Fibroblast of the conjunctiva (primary cell): ENCODE measurements around the gene IGF1R.

Source experiments
- DNase-seq: peaks from one replicate; pipeline ENCODE4 v3.0.0-alpha.2; 2010; ENCODE audit warnings: low read depth

IGF1R gene

DNA sequence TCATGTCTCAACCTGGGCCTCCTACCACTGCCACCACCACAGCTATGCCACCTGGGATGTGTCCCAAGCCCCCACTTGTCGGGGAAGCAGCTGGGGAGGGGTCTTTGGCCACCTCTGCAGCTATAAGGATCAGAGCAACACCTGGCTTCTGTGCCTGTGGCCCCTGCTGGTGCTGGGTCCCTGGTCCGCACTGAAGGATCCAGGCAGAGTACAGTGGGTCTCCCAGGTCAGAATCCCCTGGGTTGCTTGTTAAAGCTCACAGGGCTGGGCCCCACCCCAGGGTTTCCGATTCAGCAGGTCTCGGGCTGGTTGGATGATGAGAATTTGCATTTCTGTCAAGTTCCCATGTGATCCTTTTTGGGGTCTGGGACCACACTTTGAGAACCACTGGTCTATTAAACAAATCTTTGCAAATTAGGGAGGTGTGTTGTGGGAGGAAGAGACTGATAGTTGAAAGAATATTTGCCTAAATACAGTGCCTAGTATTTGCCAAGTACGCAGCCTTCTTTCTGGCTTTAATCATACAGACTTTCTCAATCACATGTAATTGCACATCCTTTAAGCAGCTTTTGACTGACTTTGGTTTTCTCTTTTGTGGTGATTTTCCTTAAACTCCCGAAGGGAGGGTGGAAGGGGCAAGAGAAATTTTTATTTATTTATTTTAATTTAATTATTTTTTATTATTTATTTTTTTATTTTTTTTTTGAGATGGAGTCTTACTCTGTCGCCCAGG is 127.3 kb downstream of the IGF1R start:
- DNase-seq: no peak

DNA sequence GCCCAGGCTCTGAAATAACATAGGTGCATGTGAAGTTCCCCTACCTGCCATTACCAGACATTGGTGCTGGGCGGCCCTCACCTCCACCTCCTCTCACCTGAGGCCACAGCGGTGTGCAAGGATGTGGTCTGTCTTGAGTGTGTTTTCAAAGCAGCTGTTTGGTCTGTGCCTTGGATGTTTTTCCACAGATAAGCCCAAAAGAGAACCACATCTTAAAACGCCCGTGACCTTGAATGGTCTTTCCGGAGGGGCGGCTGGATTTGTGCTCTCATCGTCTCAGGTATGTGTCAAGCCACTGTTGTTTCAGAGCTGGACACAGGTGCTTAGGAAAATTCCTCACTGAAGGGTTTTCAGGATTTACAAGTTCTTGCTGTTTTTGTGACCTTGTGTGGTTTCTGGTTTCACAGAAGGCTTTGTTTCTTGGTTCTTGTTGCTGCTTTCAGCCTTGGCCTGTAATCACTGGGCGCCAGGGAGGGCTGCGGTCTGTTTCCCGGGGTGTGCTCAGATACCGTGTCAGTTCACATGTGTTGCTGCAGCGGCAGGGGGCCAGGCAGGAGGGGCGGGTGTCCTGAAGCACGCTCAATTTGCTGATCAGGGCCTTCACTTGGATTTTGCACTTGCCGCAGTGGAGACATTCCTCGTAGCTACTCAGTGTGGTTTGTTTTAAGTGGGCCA is 128.4 kb downstream of the IGF1R start:
- no peak for DNase-seq

- no peak for DNase-seq
These were observed 129.1 kb downstream of the IGF1R start for GRCh38 chr15:98777426-98777825.

DNA sequence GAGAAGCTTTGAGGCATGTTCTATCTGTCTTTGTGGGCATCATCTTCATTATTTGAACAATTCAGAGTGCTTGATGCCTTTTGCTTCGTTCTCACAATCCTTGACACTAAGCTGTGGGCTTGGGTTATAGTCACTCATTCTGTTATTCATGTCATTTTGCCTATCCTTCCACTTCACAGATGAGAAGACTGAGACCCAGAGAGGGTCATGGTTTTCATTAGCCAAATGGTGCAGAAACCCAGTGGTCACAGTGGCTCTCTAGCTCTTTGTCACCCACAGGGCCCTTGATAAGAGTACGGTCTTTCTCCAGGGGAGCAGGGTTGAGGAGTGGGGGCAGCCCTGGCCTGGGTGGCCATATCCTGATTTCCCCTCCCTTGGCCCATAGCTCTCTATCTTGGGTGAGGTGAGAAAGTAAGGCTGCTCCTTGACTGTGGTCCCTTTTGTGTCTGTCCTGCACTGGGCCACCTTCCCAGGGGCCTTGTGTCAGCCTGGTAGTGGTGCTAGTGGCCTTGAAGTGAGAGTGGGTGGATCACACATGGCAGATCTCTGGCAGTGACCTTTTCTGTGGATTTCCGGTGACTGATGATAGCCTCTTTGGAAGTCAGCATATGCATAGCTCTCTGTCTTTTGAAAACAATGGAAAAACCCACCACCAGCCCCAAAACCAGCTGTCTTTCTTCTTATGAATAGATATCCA is 130.1 kb downstream of the IGF1R start:
- no peak for DNase-seq

- no peak for DNase-seq
These were observed 130.6 kb downstream of the IGF1R start for GRCh38 chr15:98778960-98779359.

DNA sequence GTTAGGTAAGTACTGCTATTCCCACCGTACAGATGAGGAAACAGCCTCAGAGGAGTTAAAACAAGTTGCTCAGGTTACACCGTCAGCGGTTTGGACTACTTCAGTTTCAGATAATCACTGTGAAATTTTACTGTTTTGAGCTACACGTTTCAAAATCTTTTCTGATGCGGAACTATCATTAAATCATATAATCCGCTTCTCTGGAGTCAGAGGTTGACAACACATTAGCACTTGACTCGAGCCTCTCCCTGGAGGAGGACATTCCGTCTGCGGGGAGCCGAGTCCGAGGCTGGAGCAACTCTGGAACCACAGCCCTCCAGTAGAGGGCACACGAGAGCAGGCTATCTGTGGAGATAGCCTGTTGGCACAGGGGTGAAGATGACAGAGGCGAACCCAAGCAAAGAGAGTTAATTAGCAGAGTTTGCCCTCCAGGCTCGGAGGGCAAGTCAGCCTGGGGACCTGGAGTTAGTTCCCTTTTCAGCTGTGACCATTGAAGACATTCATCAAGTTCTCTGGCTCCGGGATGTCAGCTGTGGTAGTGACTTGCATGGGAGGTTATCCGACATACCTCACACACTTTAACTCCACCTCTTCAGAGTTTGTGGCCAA is 131.2 kb downstream of the IGF1R start:
- peak; percentile 55 for DNase-seq

DNA sequence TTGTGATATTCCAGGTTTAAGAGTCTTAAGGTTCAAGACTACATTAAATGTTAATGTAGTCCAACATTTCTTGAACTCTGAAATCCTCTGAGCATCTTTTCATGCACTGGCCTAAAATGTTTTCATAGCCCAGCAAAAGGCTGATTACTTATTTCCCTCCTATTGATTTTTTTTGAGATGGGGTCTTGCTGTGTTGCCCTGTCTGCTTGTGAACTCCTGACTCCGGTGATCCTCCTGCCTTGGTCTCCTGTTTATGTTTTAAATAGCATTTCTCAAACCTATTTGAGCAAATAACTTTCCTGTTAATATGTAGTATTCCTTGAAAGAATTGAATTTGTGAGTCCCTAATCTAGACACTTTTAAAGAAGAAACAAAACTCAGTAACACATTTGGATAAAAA is 133.5 kb downstream of the IGF1R start:
- no peak for DNase-seq

DNA sequence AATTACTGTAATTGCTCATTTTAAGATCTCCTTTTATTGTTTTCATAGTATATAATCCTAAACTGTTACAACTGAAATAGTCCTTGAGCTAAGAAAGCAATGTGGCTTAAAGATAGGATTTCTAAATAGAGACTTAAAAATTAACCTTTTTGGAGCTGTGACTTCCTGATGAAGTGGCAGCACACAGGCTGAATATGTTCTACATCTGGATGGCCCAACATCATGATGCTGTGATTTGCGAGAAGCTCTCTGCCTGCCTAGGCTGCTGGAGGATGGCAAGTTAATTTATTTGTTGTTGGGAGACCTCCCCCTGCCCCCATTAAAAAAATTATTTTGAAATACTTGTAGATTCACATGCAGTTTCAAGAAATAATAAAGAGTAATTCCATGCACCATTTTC is 134.5 kb downstream of the IGF1R start:
- no peak for DNase-seq

- DNase-seq: no peak
These were observed 137.1 kb downstream of the IGF1R start for GRCh38 chr15:98785431-98785806.

DNA sequence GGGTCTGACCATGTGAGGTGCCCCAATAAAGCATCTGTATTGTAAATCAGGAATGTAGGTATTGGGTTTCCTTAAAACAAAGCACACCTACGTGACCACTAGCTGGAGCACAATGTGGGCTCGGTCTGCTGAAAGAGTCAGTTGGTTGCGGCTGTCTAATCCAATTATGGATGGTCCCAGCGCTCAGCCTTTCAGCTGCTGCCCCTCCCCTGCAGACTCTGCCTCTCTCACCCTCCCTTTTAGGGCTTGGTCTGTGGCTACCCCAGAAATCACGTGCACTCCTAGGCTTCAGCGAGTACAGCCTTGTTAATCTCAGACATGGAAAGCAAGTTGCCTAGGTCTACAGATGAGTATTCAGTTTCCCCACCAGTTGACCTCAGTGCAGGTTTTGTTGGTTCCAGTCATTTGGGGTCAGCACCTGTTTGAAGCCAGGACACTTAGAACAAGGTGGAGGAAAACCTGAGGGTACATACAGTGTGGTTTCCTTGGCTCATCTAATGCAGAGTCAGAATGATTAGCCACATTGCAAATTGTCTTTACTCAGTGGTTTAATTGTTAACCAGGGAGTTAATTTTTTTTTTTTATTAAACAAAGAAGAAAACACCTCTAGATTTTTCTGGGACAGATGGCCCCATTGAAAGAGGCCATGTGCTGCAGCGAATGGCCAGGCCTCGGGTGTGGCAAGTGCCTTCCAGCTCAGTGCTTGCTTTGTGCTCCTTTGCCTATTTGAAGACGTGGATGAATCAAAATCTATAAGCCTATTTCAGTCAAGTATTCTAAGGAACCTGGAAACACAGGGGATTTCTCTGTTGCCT is 137.7 kb downstream of the IGF1R start:
- DNase-seq: no peak

GRCh38 chr15:98786717-98787116 is 138.4 kb downstream of the IGF1R start:
- DNase-seq: no peak

DNA sequence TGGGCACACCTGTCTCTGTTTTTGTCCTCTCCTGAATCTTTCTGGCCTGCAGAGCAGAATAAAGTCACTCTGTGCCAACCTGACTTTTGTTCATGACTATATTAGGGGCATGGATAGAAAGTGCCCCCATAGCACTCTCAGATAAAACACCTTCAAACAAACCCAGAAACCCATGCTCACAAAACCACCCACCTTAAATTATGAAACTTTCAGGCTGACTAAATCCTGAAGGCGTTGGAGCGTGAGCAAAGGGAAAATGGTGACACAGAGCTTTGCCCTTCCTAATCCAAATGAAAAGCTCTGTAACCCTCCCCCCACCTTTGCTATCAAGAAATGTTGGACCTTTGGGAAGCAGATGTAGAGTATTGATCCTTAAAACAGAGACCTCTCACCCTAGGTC is 138.9 kb downstream of the IGF1R start:
- no peak for DNase-seq

- no peak for DNase-seq
These were observed 139.8 kb downstream of the IGF1R start for GRCh38 chr15:98787936-98788757.

GRCh38 chr15:98789020-98789419 is 140.7 kb downstream of the IGF1R start:
- DNase-seq: no peak

DNA sequence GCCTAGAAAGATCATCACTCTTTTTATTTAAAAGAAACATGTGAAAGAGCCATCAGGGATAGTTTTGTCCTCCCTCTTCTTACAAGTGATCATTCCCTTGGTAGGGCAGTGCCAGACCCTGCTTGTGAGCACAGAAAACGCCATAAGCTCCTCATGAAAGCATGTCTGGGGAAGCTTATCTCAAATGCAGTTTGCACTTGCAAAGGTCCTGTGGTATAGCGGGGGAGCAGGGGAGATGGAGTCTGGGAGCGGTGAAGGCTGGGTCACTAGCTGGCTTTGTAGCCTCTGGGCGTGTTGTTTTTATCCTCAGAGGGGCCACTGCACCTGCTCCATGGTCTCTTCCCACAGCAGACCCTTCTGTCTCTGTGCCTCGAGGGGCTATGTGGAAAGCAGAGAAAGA is 141.9 kb downstream of the IGF1R start:
- no peak for DNase-seq

GRCh38 chr15:98791046-98791701 is 142.8 kb downstream of the IGF1R start:
- no peak for DNase-seq

DNA sequence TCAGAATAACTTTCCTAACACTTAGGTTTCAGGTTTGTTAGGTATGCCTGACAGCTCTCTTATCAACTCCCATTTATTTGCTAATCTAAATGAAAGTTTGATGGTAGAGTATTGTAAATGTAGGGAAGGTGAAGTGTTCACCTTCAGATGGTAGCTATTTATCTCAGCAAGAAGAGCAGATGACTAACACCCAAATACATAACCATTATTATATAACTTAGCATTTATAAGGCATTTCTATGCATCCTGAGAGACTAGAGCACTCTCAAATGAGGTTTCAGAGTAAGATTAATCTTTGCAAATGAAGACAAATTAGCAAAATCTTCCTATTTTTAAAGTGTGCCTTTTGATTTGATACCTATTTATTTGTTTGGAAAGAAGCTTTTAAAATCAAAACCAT is 143.8 kb downstream of the IGF1R start:
- DNase-seq: no peak

- no peak for DNase-seq
These were observed 145.9 kb downstream of the IGF1R start for GRCh38 chr15:98794211-98794610.

- DNase-seq: no peak
These were observed 146.4 kb downstream of the IGF1R start for GRCh38 chr15:98794748-98795147.

GRCh38 chr15:98795980-98796379 is 147.6 kb downstream of the IGF1R start:
- no peak for DNase-seq
